HG03103 (cell line): ENCODE measurements around the gene ACSL1.

ENCODE experiments used
- ATAC-seq: cut with Tn5 transposase; IDR thresholded peaks from one replicate; pipeline ENCODE4 v1.9.1; 2021; ENCODE audit warnings: low read depth; ENCODE audit not compliant: unreplicated experiment

ACSL1 gene, protein sequence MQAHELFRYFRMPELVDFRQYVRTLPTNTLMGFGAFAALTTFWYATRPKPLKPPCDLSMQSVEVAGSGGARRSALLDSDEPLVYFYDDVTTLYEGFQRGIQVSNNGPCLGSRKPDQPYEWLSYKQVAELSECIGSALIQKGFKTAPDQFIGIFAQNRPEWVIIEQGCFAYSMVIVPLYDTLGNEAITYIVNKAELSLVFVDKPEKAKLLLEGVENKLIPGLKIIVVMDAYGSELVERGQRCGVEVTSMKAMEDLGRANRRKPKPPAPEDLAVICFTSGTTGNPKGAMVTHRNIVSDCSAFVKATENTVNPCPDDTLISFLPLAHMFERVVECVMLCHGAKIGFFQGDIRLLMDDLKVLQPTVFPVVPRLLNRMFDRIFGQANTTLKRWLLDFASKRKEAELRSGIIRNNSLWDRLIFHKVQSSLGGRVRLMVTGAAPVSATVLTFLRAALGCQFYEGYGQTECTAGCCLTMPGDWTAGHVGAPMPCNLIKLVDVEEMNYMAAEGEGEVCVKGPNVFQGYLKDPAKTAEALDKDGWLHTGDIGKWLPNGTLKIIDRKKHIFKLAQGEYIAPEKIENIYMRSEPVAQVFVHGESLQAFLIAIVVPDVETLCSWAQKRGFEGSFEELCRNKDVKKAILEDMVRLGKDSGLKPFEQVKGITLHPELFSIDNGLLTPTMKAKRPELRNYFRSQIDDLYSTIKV

GRCh38 chr4:184825896-184826690 lies at the start of gene ACSL1:
Gene ACSL1, minus strand, starts transcription at chr4:184825968. Its CDS starts 22,454 bp downstream, at chr4:184803514.
- peak; percentile 57 for ATAC-seq

DNA sequence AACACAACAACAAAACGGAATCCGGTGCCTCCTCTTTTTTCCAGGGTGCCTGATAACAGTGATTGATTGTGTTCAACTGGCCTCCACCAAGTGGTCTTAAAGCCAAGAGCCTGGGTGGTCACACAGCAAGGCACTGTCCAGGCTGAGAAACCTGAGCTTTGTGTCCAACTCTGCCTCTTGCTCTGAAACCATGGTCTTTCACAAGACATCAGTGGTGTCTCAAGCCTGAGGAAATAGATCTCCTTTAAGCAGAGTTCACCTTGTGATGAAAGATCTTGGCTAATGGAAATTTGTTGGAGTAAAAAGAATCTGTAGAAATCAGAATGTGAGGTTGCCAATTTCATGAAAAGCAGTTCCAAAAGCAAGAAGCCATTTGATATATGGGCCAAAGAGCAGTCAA lies 47.3 kb upstream of the ACSL1 start:
- ATAC-seq, result no peak

DNA sequence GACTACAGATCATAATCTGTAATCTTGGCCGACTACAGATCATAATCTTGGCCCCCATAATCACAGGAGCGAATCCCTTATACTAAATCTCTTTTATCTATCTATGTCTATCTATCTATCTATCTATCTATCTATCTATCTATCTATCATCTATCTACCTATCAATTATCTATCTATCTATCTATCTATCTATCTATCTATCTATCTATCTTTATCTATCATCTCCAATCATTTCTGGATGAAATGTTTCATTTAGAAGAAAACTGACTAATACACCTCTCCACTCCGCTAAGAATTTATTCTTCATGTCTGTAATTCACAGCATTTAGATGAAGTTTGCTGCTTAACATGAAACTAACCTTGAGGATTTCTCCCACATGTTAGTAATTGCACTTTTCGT lies 45.0 kb upstream of the ACSL1 start:
- ATAC-seq, result no peak

- ATAC-seq, result no peak
Measured at GRCh38 chr4:184868623-184869022, 42.9 kb upstream of the ACSL1 start.

DNA sequence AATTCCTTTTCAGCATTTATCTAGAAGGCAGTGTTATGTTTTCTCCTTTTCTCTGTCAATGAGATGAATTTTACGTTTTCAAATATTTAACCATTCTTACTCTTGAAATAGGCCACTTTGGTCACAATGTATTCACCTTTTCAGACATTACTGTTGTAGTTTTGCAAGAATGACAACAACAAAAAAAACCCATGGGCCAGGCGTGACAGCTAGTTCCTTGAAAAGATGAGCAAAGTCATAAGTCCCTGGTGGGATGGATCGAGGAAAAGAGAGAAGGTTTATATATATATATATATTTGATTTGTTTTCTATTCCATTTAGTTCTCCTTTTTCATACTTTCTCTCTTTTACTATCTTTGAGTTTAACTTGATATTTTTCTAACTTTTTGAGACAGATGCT lies 38.1 kb upstream of the ACSL1 start:
- ATAC-seq, result no peak

DNA sequence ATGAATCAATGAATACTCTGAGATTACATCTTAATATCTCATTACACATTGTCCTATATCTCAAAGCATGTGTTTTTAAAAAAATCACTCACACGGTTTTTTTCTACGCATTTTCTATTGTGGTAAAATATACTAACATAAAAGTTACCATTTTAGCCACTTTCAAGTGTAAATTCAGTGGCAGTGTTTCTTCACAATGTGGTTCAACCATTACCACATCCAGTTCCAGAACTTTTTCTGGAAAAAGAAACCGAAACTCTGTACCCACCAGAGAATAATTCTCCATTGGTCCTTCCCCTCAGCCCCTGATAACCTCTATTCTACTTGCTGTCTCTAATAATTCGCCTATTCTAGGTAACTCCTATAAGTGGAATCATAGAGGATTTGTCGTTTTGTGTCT lies 35.3 kb upstream of the ACSL1 start:
- no peak for ATAC-seq

- peak; percentile 44 for ATAC-seq
Measured at GRCh38 chr4:184860018-184860779, 34.4 kb upstream of the ACSL1 start.

GRCh38 chr4:184857441-184858121 lies 31.8 kb upstream of the ACSL1 start:
- no peak for ATAC-seq

DNA sequence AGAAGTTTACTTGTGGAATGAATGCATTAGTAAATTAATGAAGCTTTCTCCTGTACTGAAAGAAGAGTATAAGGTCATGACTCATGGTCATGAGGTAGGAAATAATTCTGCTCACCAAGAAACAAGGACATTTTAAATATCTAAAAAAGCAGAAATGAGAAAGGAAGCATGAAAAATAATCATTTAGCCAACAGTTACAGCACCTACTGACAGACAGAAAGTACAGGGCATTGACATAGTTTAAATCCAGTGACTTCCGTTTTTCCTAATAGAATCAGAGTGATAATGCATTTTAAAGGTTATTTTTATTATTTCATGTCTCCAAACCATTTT lies 30.5 kb upstream of the ACSL1 start:
- no peak for ATAC-seq

DNA sequence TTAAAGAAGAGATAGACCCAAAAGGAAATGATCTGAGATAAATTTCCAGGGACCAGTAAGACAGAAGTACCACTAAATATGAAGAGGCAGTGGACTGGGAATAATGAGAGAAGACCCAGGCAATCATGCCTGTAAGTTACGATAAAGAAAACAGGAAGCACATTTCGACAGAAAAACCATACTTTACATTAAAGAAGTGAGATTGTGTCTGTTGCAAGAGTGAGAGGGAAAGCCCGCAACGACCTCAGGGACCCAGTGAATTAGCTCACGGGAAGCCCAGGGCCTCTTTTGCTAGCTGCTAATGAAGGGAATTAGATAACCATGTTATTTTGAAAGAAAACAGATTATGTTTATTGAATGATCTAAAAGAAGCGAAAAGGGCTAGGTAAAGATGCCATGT lies 28.9 kb upstream of the ACSL1 start:
- ATAC-seq, result no peak

DNA sequence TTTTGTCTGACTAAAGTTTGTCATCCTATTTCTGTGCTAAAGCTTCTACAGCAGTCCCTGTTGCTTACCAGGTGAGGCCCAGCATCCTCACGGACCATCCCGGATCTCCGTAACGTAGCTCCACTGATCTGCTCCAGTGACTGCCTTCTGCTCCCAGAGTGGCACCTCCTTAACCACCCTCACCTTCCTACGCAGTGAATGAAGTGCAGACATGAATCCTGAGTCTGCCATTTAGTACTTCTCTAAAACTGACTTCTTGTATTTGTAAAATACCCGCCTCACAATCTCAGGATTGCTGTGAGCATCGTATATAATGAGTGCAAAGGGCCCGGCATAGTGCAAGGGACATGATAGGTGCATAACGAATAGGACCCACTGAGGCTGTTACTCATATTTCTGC lies 27.7 kb upstream of the ACSL1 start:
- ATAC-seq, result no peak

- no peak for ATAC-seq
Measured at GRCh38 chr4:184851886-184852285, 26.1 kb upstream of the ACSL1 start.

DNA sequence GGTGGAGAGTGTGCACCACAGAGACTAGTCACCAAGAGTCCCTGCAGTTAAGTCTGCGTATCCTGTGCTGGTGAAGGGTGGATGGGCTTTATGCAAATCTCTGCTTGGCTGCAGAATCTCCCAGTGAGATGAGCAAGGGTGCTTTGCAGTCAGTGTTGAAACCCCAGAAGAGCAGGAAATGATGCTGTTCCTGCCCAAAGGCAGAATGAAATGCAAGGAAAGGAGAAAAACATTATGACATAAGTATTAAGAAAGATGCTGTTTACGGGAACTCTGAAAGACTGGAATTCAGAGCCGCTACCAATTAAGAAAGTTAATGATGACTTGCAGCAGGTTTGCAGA lies 25.4 kb upstream of the ACSL1 start:
- peak; percentile 60 for ATAC-seq

GRCh38 chr4:184850431-184851199 lies 24.8 kb upstream of the ACSL1 start:
- ATAC-seq, result peak; percentile 41

GRCh38 chr4:184850018-184850417 lies 24.2 kb upstream of the ACSL1 start:
- ATAC-seq, result no peak

DNA sequence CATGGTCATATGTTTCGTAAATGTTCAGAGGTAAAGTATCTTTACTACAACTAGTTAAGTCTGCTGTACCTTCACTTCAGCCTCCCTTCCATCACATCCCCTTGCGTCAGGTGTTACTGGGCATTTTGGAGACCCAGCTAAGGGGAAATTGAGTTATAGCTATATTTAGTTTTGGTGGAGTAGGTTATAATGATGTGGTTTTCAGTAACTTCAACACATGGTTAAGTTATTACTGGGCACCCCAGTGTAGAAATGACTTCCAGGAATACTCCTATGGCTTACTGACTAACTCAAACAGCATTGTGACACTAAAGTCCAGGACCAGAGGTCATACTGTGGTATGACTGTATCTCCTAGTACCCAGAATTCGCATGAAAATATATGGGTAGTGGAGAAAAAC lies 23.4 kb upstream of the ACSL1 start:
- no peak for ATAC-seq

DNA sequence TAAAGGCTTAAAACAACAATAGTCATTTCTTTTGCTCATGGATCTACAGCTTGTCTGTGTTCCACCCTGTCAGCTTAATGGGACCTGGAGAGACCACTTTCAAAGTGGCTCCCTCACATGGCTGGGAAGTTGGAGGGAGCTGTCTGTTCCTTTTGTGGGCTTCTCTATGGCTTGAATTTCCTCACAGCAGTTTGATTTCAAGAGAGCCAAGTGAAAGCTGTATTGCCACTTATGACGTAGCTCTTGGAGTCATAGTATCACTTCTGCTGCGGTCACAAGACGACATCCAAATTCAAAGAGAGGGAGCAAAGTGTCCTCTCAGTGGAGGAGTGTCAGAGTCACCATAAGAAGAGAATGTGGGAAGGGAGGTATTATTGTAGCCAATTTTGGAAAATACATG lies 22.7 kb upstream of the ACSL1 start:
- ATAC-seq, result no peak

DNA sequence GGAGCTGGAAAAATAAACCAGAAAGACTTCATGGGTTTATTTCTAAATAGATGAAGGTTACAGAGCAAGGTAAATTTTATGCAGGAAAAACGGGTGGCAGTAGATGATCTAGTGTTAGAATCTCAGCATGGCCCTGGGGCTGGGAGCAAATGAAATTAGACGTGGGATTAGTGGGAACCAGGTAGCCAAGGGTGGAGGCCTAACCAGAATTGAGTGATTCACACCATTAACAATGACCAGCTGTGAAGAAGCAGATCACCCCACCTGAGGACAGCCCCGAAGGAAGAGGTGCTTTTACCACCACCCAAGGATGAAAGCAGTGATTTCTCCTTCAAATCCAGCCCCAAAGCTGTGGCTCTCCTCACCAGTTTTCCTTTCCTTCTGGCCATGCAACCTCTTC lies 20.8 kb upstream of the ACSL1 start:
- ATAC-seq, result no peak

DNA sequence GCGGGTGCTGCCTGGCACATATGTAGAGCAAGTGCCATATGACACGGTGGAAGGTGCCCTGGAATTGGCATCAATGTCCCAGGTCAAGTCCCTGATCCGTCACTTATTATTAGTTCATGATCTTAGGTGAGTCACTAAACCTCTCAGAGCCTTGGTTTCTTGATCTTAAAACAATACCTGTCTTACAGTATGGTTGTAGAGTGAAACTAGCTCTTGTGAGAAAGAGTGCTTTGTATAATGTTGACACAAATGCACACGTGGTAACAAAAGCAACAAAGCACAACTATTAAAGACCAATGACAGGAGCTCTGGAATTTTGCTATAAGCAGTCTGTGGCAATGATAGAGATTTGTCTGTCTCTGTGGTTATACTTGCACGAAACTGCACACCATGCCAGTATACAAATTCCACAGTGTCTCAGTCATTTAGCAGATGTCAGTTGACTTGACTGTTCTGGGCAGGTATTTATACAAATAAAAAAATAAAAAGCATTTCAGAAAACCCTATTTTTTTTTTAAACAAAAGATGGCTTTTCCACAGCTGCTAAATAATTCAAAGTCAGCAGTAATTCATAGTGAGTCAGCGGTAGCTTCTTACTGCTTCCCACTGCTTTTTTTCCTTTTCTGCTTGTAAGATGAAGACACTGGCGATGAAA lies 19.7 kb upstream of the ACSL1 start:
- no peak for ATAC-seq
